BE2C (cell line): ENCODE results near the gene NR2C2.

Experiments
- DNase-seq: peaks from one replicate; pipeline ENCODE4 v3.0.0-alpha.2; 2020
- H3K27me3 ChIP-seq: fragments of 250-450 bp; sonication (Bioruptor Pico); 2 replicates; pipeline ENCODE4 v1.5.1; 2020; ENCODE audit warnings: mild to moderate bottlenecking
- H3K36me3 ChIP-seq: fragments of 250-450 bp; sonication (Bioruptor Pico); 2 replicates; pipeline ENCODE4 v1.5.1; 2020; ENCODE audit warnings: mild to moderate bottlenecking
- H3K4me1 ChIP-seq: fragments of 250-450 bp; sonication (Bioruptor Pico); 2 replicates; pipeline ENCODE4 v1.5.1; 2020
- H3K4me3 ChIP-seq: 2 replicates; pipeline ENCODE4 v1.5.1; 2011; ENCODE audit warnings: low read depth, low read length
- H3K9me3 ChIP-seq: fragments of 250-450 bp; sonication (Bioruptor Pico); 2 replicates; pipeline ENCODE4 v1.5.1; 2020
- CTCF ChIP-seq: IDR thresholded peaks from 2 replicates; pipeline ENCODE4 v1.5.1; 2012; ENCODE audit warnings: mild to moderate bottlenecking, low read depth, low read length

NR2C2 gene

GRCh38 chr3:15051531-15051930 lies 104.1 kb downstream of the NR2C2 start:
- Histone ChIP-seq H3K27me3 (no peaks in the 10 kb centered on the region), H3K9me3 (no peaks in the 10 kb centered on the region), H3K4me1 (peaks cover 17% of the 10 kb centered on the region), H3K36me3 (peaks cover 60% of the 10 kb centered on the region), H3K4me3 (no peak overlapping the region)
- peak; percentile 53 for DNase-seq
- TF ChIP-seq CTCF = peak; percentile 64

- Histone ChIP-seq H3K4me1 (peaks cover 17% of the 10 kb centered on the region), H3K36me3 (peaks cover 58% of the 10 kb centered on the region), H3K4me3 (no peak overlapping the region), H3K27me3 (no peaks in the 10 kb centered on the region), H3K9me3 (no peaks in the 10 kb centered on the region)
- DNase-seq = peak; percentile 73
- no peak for TF ChIP-seq CTCF
Observed at GRCh38 chr3:15052335-15053242, 105.2 kb downstream of the NR2C2 start.

GRCh38 chr3:15053541-15053940 lies 106.2 kb downstream of the NR2C2 start:
- Histone ChIP-seq H3K9me3 (no peaks in the 10 kb centered on the region), H3K27me3 (no peaks in the 10 kb centered on the region), H3K36me3 (peaks cover 54% of the 10 kb centered on the region), H3K4me3 (no peak overlapping the region), H3K4me1 (peaks cover 17% of the 10 kb centered on the region)
- no peak for TF ChIP-seq CTCF
- DNase-seq = no peak

- Histone ChIP-seq H3K4me1 (peaks cover 17% of the 10 kb centered on the region), H3K36me3 (peaks cover 46% of the 10 kb centered on the region), H3K9me3 (no peaks in the 10 kb centered on the region), H3K27me3 (no peaks in the 10 kb centered on the region), H3K4me3 (no peak overlapping the region)
- no peak for TF ChIP-seq CTCF
- no peak for DNase-seq
Observed at GRCh38 chr3:15055019-15055557, 107.7 kb downstream of the NR2C2 start.

- DNase-seq = no peak
- Histone ChIP-seq H3K9me3 (no peaks in the 10 kb centered on the region), H3K4me1 (peaks cover 14% of the 10 kb centered on the region), H3K27me3 (no peaks in the 10 kb centered on the region), H3K4me3 (no peak overlapping the region), H3K36me3 (peaks cover 34% of the 10 kb centered on the region)
- no peak for TF ChIP-seq CTCF
Observed at GRCh38 chr3:15056676-15057404, 109.5 kb downstream of the NR2C2 start.

GRCh38 chr3:15060029-15060428 lies 112.6 kb downstream of the NR2C2 start:
- no peaks in the 10 kb centered on the region for H3K27me3 ChIP-seq
- no peak overlapping the region for H3K4me3 ChIP-seq
- no peaks in the 10 kb centered on the region for H3K9me3 ChIP-seq
- peaks cover 24% of the 10 kb centered on the region for H3K36me3 ChIP-seq
- no peak for DNase-seq
- TF ChIP-seq CTCF = no peak
- H3K4me1 ChIP-seq = no peaks in the 10 kb centered on the region
